A673 (cell line): ENCODE data around the gene COBL.

ENCODE experiments used
- CTCF ChIP-seq: fragments of 300-800, 200-600 bp; sonication (generic); conservative IDR thresholded peaks from 2 replicates; pipeline ENCODE4 v1.5.1; 2017; ENCODE audit warnings: low read depth, mild to moderate bottlenecking, antibody characterized with exemption, low read length, moderate library complexity, mixed read lengths
- EZH2 ChIP-seq: fragments of 200-600 bp; sonication (generic); IDR thresholded peaks from 2 replicates; pipeline ENCODE4 v1.6.1; 2017; ENCODE audit warnings: borderline replicate concordance, low read depth, mild to moderate bottlenecking, mixed read lengths, antibody characterized with exemption, low read length; ENCODE audit not compliant: poor library complexity, severe bottlenecking

GRCh38 chr7:51354897-51355296, 38.3 kb upstream of the COBL start:
- TF ChIP-seq CTCF (no peak), EZH2 (no peak)
